H54 (cell line): ENCODE results near the gene PDAP1.
"Not testable (repeated sequence)": the region's sequence is repeated elsewhere in the genome, so short reads cannot be mapped to it uniquely, and the experiment has no call there.

Experiments
- DNase-seq: peaks from one replicate; pipeline ENCODE4 v3.0.0; 2011; ENCODE audit warnings: low spot score, mixed read lengths; ENCODE audit not compliant: insufficient read length
- FAIRE-seq: peaks from 3 replicates; lab custom pipeline; 2011; peaks lifted over from hg19 to GRCh38; lab: Jason Lieb, UNC
- POLR2A ChIP-seq: IDR thresholded peaks from 2 replicates; pipeline ENCODE4 v1.6.1; 2011; ENCODE audit warnings: low read depth, mild to moderate bottlenecking, low read length

Gene PDAP1

GRCh38 chr7:99396418-99397296 is 11.7 kb downstream of the PDAP1 start:
- TF ChIP-seq POLR2A, result no peak
- FAIRE-seq (no peak), DNase-seq (no peak)

- no peak for FAIRE-seq
- DNase-seq, result no peak
- no peak for TF ChIP-seq POLR2A
These were observed 12.6 kb downstream of the PDAP1 start for GRCh38 chr7:99395616-99396327.

- DNase-seq (no peak), FAIRE-seq (no peak)
These were observed 14.3 kb downstream of the PDAP1 start for GRCh38 chr7:99394188-99394502.

GRCh38 chr7:99393355-99394187 is 14.8 kb downstream of the PDAP1 start:
- FAIRE-seq, result no peak
- no peak for DNase-seq
- no peak for TF ChIP-seq POLR2A

More at GRCh38 chr7:99394188-99394502, 14.3 kb downstream of the PDAP1 start:
- TF ChIP-seq POLR2A, result no peak

- FAIRE-seq, result no peak
These were observed 15.6 kb downstream of the PDAP1 start for GRCh38 chr7:99392659-99393354.

GRCh38 chr7:99392046-99392445 is 16.4 kb downstream of the PDAP1 start:
- DNase-seq (no peak), FAIRE-seq (no peak)
- no peak for TF ChIP-seq POLR2A

More at GRCh38 chr7:99392659-99393354, 15.6 kb downstream of the PDAP1 start:
- no peak for DNase-seq
- no peak for TF ChIP-seq POLR2A

- FAIRE-seq (no peak), DNase-seq (no peak)
- no peak for TF ChIP-seq POLR2A
These were observed 17.3 kb downstream of the PDAP1 start for GRCh38 chr7:99390941-99391602.

- FAIRE-seq, result no peak
- no peak for TF ChIP-seq POLR2A
- DNase-seq, result no peak
These were observed 18.6 kb downstream of the PDAP1 start for GRCh38 chr7:99389772-99390171.

- FAIRE-seq (no peak), DNase-seq (no peak)
- no peak for TF ChIP-seq POLR2A
These were observed 20.5 kb downstream of the PDAP1 start for GRCh38 chr7:99387912-99388311.

- FAIRE-seq, DNase-seq: not testable (repeated sequence)
These were observed 21.2 kb downstream of the PDAP1 start for GRCh38 chr7:99387239-99387635.

- DNase-seq (no peak), FAIRE-seq (no peak)
- TF ChIP-seq POLR2A, result no peak
These were observed 21.7 kb downstream of the PDAP1 start for GRCh38 chr7:99386584-99387238.

GRCh38 chr7:99385564-99385963 is 22.8 kb downstream of the PDAP1 start:
- no peak for TF ChIP-seq POLR2A
- no peak for DNase-seq
- FAIRE-seq, result no peak

GRCh38 chr7:99384523-99384922 is 23.9 kb downstream of the PDAP1 start:
- no peak for FAIRE-seq
- TF ChIP-seq POLR2A, result no peak
- no peak for DNase-seq
